H1 (cell line): ENCODE measurements around the gene ZNF37A. TPM values are rescaled to one million over a fixed set of nuclear protein-coding genes. Genes with fewer than 3 reads are reported as not detected.

Source experiments
- CTCF ChIA-PET: fragments of 300-600 bp; sonication (Branson Sonifier 250); formaldehyde crosslinking; loops from one replicate; lab custom pipeline; 2021; ENCODE audit not compliant: partially characterized antibody; lab: Charles Lee
- POLR2A ChIA-PET: fragments of 300-600 bp; sonication (Branson Sonifier 250); formaldehyde crosslinking; loops from one replicate; lab custom pipeline; 2021; ENCODE audit warnings: inconsistent platforms; ENCODE audit not compliant: partially characterized antibody; lab: Charles Lee
- DNase-seq, 2 experiments: peaks; one replicate each; pipeline versions ENCODE4 v3.0.0 to v3.0.0-alpha.2; 2010 to 2022; ENCODE audit warnings: low spot score in 2 of 2, low read depth in 1 of 2, mixed read lengths in 1 of 2
- FAIRE-seq: peaks from 2 replicates; lab custom pipeline; 2011; peaks lifted over from hg19 to GRCh38; lab: Jason Lieb, UNC
- H2AFZ ChIP-seq: 2 replicates; pipeline ENCODE4 v1.8.1; 2012; ENCODE audit warnings: low read length, inconsistent platforms
- H2AK5ac ChIP-seq: 2 replicates; pipeline ENCODE4 v1.6.1; 2013; ENCODE audit warnings: low read depth, low read length
- H2BK120ac ChIP-seq: replicated peaks from 2 replicates; pipeline ENCODE3; 2013; ENCODE audit warnings: low read depth, low read length, inconsistent platforms
- H2BK12ac ChIP-seq: 2 replicates; pipeline ENCODE4 v1.6.1; 2013; ENCODE audit warnings: low read depth, low read length
- H2BK15ac ChIP-seq: 2 replicates; pipeline ENCODE4 v1.6.1; 2013; ENCODE audit warnings: low read length
- H2BK20ac ChIP-seq: 2 replicates; pipeline ENCODE4 v1.6.1; 2013; ENCODE audit warnings: low read length
- H2BK5ac ChIP-seq: 2 replicates; pipeline ENCODE4 v1.6.1; 2013; ENCODE audit warnings: low read depth, low read length
- H3K14ac ChIP-seq: 2 replicates; pipeline ENCODE4 v1.6.1; 2013; ENCODE audit warnings: inconsistent platforms; ENCODE audit not compliant: insufficient read length
- H3K18ac ChIP-seq: 2 replicates; pipeline ENCODE4 v1.6.1; 2013; ENCODE audit warnings: low read length; ENCODE audit errors: extremely low read depth
- H3K23ac ChIP-seq: 2 replicates; pipeline ENCODE4 v1.6.1; 2013; ENCODE audit warnings: inconsistent platforms; ENCODE audit not compliant: insufficient read length
- H3K23me2 ChIP-seq: 2 replicates; pipeline ENCODE4 v1.6.1; 2013; ENCODE audit warnings: low read depth, low read length
- H3K27ac ChIP-seq: 2 replicates; pipeline ENCODE4 v1.6.1; 2011; ENCODE audit warnings: low read depth, low read length, inconsistent platforms
- H3K27me3 ChIP-seq, 4 experiments: replicated peaks in 1 of 4; 1 replicate in 1 of 4; 2 replicates in 3 of 4; pipeline versions ENCODE4 v1.6.1 to v1.8.1; 2011 to 2013; ENCODE audit warnings: low read length in 3 of 4, mild to moderate bottlenecking in 3 of 4, inconsistent platforms in 2 of 4, mixed read lengths in 2 of 4, moderate library complexity in 1 of 4; ENCODE audit not compliant: control insufficient read depth in 3 of 4, insufficient read depth in 3 of 4; ENCODE audit errors: extremely low read depth in 1 of 4
- H3K36me3 ChIP-seq, 4 experiments: 2 replicates each; pipeline versions ENCODE4 v1.6.1 to v1.8.1; 2011 to 2013; ENCODE audit warnings: mild to moderate bottlenecking in 4 of 4, low read length in 3 of 4, moderate library complexity in 2 of 4, control low read depth in 1 of 4, inconsistent platforms in 1 of 4; ENCODE audit not compliant: insufficient read depth in 4 of 4, control insufficient read depth in 2 of 4
- H3K4ac ChIP-seq: replicated peaks from 2 replicates; pipeline ENCODE3; 2013; ENCODE audit warnings: low read length, low read depth, mixed read lengths, inconsistent platforms; ENCODE audit not compliant: insufficient read length
- H3K4me1 ChIP-seq, 4 experiments: replicated peaks in 1 of 4; 1 replicate in 1 of 4; 2 replicates in 3 of 4; pipeline versions ENCODE4 v1.6.1 to v1.8.1; 2011 to 2013; ENCODE audit warnings: low read length in 3 of 4, inconsistent platforms in 2 of 4, mixed read lengths in 1 of 4; ENCODE audit not compliant: insufficient read depth in 4 of 4, control insufficient read depth in 3 of 4
- H3K4me2 ChIP-seq, 2 experiments: 2 replicates each; pipeline versions ENCODE4 v1.6.1 to v1.8.1; 2011 to 2013; ENCODE audit warnings: low read depth in 2 of 2, low read length in 2 of 2, control low read depth in 1 of 2, inconsistent platforms in 1 of 2, mild to moderate bottlenecking in 1 of 2; ENCODE audit not compliant: insufficient read depth in 1 of 2
- H3K4me3 ChIP-seq, 4 experiments: fragments of 200-600, 300-600 bp in 1 of 4; sonication (generic), shearing (Covaris generic), sonication (Bioruptor Twin) in 1 of 4; 2 replicates each; pipeline versions ENCODE4 v1.5.1 to v1.8.1; 2011 to 2016; ENCODE audit warnings: low read length in 4 of 4, low read depth in 3 of 4, control low read depth in 2 of 4, inconsistent platforms in 2 of 4, mild to moderate bottlenecking in 2 of 4, mixed read lengths in 1 of 4, moderate library complexity in 1 of 4; ENCODE audit not compliant: insufficient read depth in 2 of 4; ENCODE audit errors: extremely low read depth in 1 of 4
- H3K56ac ChIP-seq: replicated peaks from 2 replicates; pipeline ENCODE3; 2013; ENCODE audit warnings: low read depth, mild to moderate bottlenecking, mixed read lengths, low read length, inconsistent platforms; ENCODE audit not compliant: insufficient read length
- H3K79me1 ChIP-seq: 2 replicates; pipeline ENCODE4 v1.6.1; 2013; ENCODE audit warnings: low read depth, low read length, control low read depth
- H3K79me2 ChIP-seq, 2 experiments: 2 replicates each; pipeline versions ENCODE4 v1.6.1 to v1.8.1; 2012 to 2013; ENCODE audit warnings: low read length in 2 of 2, mild to moderate bottlenecking in 2 of 2, inconsistent platforms in 1 of 2; ENCODE audit not compliant: insufficient read depth in 2 of 2, control insufficient read depth in 1 of 2
- H3K9ac ChIP-seq, 4 experiments: replicated peaks in 1 of 4; 1 replicate in 1 of 4; 2 replicates in 3 of 4; pipeline versions ENCODE4 v1.6.1 to v1.8.1; 2011 to 2013; ENCODE audit warnings: low read depth in 3 of 4, low read length in 3 of 4, control low read depth in 2 of 4, mild to moderate bottlenecking in 2 of 4, moderate library complexity in 2 of 4, inconsistent platforms in 1 of 4; ENCODE audit errors: extremely low read depth in 1 of 4
- H3K9me3 ChIP-seq, 2 experiments: 2 replicates each; pipeline versions ENCODE4 v1.6.1 to v1.8.1; 2012 to 2013; ENCODE audit warnings: mild to moderate bottlenecking in 2 of 2, moderate library complexity in 2 of 2, control low read depth in 1 of 2, inconsistent platforms in 1 of 2, low read depth in 1 of 2, low read length in 1 of 2, mixed read lengths in 1 of 2; ENCODE audit not compliant: insufficient read depth in 2 of 2
- H4K20me1 ChIP-seq, 2 experiments: replicated peaks in 1 of 2; 2 replicates each; pipeline versions ENCODE3 to v1.8.1; 2011 to 2013; ENCODE audit warnings: inconsistent platforms in 2 of 2, low read length in 2 of 2, mild to moderate bottlenecking in 1 of 2; ENCODE audit not compliant: insufficient read depth in 2 of 2, control insufficient read depth in 1 of 2
- H4K5ac ChIP-seq: 2 replicates; pipeline ENCODE4 v1.6.1; 2013; ENCODE audit warnings: low read length, low read depth, mixed read lengths, inconsistent platforms; ENCODE audit not compliant: insufficient read length
- H4K8ac ChIP-seq: 2 replicates; pipeline ENCODE4 v1.8.0; 2013; ENCODE audit warnings: mild to moderate bottlenecking, moderate library complexity, low read length, inconsistent platforms; ENCODE audit not compliant: insufficient read depth; ENCODE audit errors: extremely low read depth
- H4K91ac ChIP-seq: replicated peaks from 2 replicates; pipeline ENCODE3; 2013; ENCODE audit warnings: low read length, mixed read lengths, inconsistent platforms; ENCODE audit not compliant: insufficient read length
- BRCA1 ChIP-seq: IDR thresholded peaks from 2 replicates; pipeline ENCODE4 v1.6.1; 2012; ENCODE audit warnings: low read depth, low read length, improper control_type of control experiment
- GABPA ChIP-seq: IDR thresholded peaks from 2 replicates; pipeline ENCODE4 v1.6.1; 2011; ENCODE audit warnings: mild to moderate bottlenecking, low read length, moderate library complexity, borderline replicate concordance; ENCODE audit not compliant: insufficient read depth
- HDAC2 ChIP-seq, 2 experiments: fragments of 300-600 bp in 1 of 2; sonication (generic) in 1 of 2; IDR thresholded peaks; 2 replicates each; pipeline ENCODE4 v1.6.1; 2011 to 2012; ENCODE audit warnings: low read depth in 2 of 2, low read length in 2 of 2, mild to moderate bottlenecking in 2 of 2, moderate library complexity in 2 of 2, borderline replicate concordance in 1 of 2, inconsistent platforms in 1 of 2
- NRF1 ChIP-seq: IDR thresholded peaks from 2 replicates; pipeline ENCODE4 v1.6.1; 2011; ENCODE audit warnings: mild to moderate bottlenecking, low read depth, low read length, improper control_type of control experiment
- WGBS, 2 experiments: shearing (Covaris generic) in 1 of 2; methylation state at CpG; one replicate each; pipeline versions ENCODE4 v1.1.6 to v1.1.7; 2013 to 2015; ENCODE audit warnings: low lambda C conversion rate in 2 of 2, mixed read lengths in 2 of 2, inconsistent platforms in 1 of 2, low coverage in 1 of 2, missing lambda C conversion rate in 1 of 2; ENCODE audit not compliant: insufficient replicate concordance in 2 of 2, insufficient coverage in 1 of 2, insufficient read length in 1 of 2; ENCODE audit errors: extremely low coverage in 1 of 2, missing lambda C conversion rate in 1 of 2; 5-methylcytosine and 5-hydroxymethylcytosine counted together
- polyA plus RNA-seq, 7 experiments: library from polyadenylated mRNA; depleted of rRNA in 3 of 7; stranded (reverse) in 5 of 7; unstranded in 2 of 7; fragments of >200 nt in 5 of 7; fragments of 200-250 nt in 2 of 7; gene quantifications; 1 replicate in 5 of 7; 2 replicates in 1 of 7; 4 replicates in 1 of 7; pipeline versions ENCODE4 v1.2.1 to v1.2.3, GENCODE V29; 2011 to 2013; ENCODE audit warnings: missing spikeins in 2 of 7, mixed read lengths in 2 of 7
- total RNA-seq: library from RNA; stranded (reverse); fragmentation: NEBNext Ultra II Directional; extraction: Animal tissue kit (Norgen Biotek cat#: 25700); gene quantifications from 2 replicates; pipeline ENCODE4 v1.2.1, GENCODE V29; 2021
- TF ChIP-seq, protein P1 (sequence below): IDR thresholded peaks from 2 replicates; pipeline ENCODE4 v1.6.1; 2012; ENCODE audit warnings: inconsistent platforms

Gene ZNF37A
- total and polyA plus RNA-seq, 2 of the 8 experiments (the other 6 are each of a cell fraction or from before 2014, with no cell fraction given) = 0.97 to 12.7 TPM

DNA sequence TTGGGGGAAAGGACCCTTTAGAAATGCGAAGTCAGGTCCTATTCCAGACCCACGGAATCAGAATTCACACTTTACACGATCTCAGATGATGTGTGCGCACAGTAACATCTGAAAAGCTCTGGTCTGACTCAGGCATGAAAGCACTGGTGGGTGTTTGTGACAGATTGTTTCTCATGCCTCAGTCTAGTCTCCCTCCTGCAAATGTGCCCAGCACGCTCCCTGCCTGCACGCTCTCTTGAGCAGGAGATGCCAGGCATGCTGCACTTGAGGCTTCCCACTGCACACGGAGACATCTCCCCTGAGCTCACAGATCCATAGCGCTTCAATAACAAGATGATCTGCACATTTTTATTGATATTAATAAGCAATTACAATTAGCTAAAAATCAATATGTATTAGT, 23.6 kb upstream of the ZNF37A start:
- peaks cover 51 to 65% of the 10 kb centered on the region in 2 experiments for H3K9me3 ChIP-seq
- no peak for TF ChIP-seq HDAC2 (IDR thresholded peaks at IDR 0.05; ENCODE audit: borderline replicate concordance in 1 of 2, low read depth in 2 of 2, low read length in 2 of 2)
- TF ChIP-seq BRCA1 = no peak
- TF ChIP-seq, protein P1, sequence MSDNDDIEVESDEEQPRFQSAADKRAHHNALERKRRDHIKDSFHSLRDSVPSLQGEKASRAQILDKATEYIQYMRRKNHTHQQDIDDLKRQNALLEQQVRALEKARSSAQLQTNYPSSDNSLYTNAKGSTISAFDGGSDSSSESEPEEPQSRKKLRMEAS = no peak
- TF ChIP-seq NRF1 = no peak
- no peak for TF ChIP-seq GABPA
- TF ChIP-seq, all 59 proteins: peak for 0
- Histone ChIP-seq H3K27me3 (no peaks in the 10 kb centered on the region), H3K4me3 (no peak overlapping the region), H3K4ac (no peak overlapping the region), H2BK12ac (no peak overlapping the region), H3K79me2 (no peaks in the 10 kb centered on the region), H3K4me1 (no peaks in the 10 kb centered on the region), H3K23ac (no peak overlapping the region), H3K79me1 (no peaks in the 10 kb centered on the region), H3K18ac (no peak overlapping the region), H3K4me2 (no peak overlapping the region), H4K20me1 (no peaks in the 10 kb centered on the region), H3K14ac (no peak overlapping the region), H2BK15ac (no peak overlapping the region), H2AFZ (no peak overlapping the region), H2BK20ac (no peak overlapping the region), H3K36me3 (0 out of 8 replicates have a peak, but pooled peaks cover 0 to 2% (median 0%) of the 10 kb centered on the region in 4 experiments), H3K23me2 (no peaks in the 10 kb centered on the region), H2BK5ac (no peak overlapping the region), H2BK120ac (no peak overlapping the region), H4K91ac (no peak overlapping the region), H4K5ac (no peak overlapping the region), H2AK5ac (no peak overlapping the region), H3K27ac (no peak overlapping the region), H3K56ac (no peak overlapping the region), H3K9ac (no peak overlapping the region), H4K8ac (no peak overlapping the region)
- DNase-seq (no peak), FAIRE-seq (no peak)
- ChIA-PET CTCF (no interaction called here), POLR2A (interaction anchor here (0.6 kb wide), 1 partner anchor 1588 kb away, joined by 3 read pairs; no protein-coding TSS in a partner anchor)
- 84% methylated on average over 8 of the region's 8 CpGs; no CpG with 5 or more reads in 1 of the 2 experiments for WGBS, 2 experiments
